CD4-positive, alpha-beta T cell treated with Interleukin-4 for 4 hours (primary cell): Measurements from ENCODE around the gene SLC13A2.

Experiments used
- DNase-seq: peaks from one replicate; pipeline ENCODE4 v3.0.0-alpha.2; 2020

Gene SLC13A2

GRCh38 chr17:28470914-28471366, 2.5 kb upstream of the SLC13A2 start:
- no peak for DNase-seq

GRCh38 chr17:28471531-28472342, 1.7 kb upstream of the SLC13A2 start:
- no peak for DNase-seq

- DNase-seq: no peak
Measured at GRCh38 chr17:28472871-28473497, 460 bp upstream of the SLC13A2 start.

- no peak for DNase-seq
Measured at GRCh38 chr17:28474111-28474531, 677 bp downstream of the SLC13A2 start.

GRCh38 chr17:28475151-28475900, 1.9 kb downstream of the SLC13A2 start:
- no peak for DNase-seq

- DNase-seq: no peak
Measured at GRCh38 chr17:28476076-28476865, 2.8 kb downstream of the SLC13A2 start.

- DNase-seq: no peak
Measured at GRCh38 chr17:28477928-28478327, 4.5 kb downstream of the SLC13A2 start.

- no peak for DNase-seq
Measured at GRCh38 chr17:28478712-28479615, 5.5 kb downstream of the SLC13A2 start.

GRCh38 chr17:28480278-28480677, 6.8 kb downstream of the SLC13A2 start:
- no peak for DNase-seq

- DNase-seq: no peak
Measured at GRCh38 chr17:28480799-28481571, 7.5 kb downstream of the SLC13A2 start.

- DNase-seq: no peak
Measured at GRCh38 chr17:28482551-28483199, 9.2 kb downstream of the SLC13A2 start.

GRCh38 chr17:28484296-28484695, 10.9 kb downstream of the SLC13A2 start:
- no peak for DNase-seq

GRCh38 chr17:28485049-28485448, 11.6 kb downstream of the SLC13A2 start:
- no peak for DNase-seq

GRCh38 chr17:28487881-28488532, 14.6 kb downstream of the SLC13A2 start:
- DNase-seq: no peak

GRCh38 chr17:28488533-28489276, 15.3 kb downstream of the SLC13A2 start:
- DNase-seq: no peak

GRCh38 chr17:28491286-28491685, 17.8 kb downstream of the SLC13A2 start:
- no peak for DNase-seq

GRCh38 chr17:28491860-28492259, 18.4 kb downstream of the SLC13A2 start:
- no peak for DNase-seq

- no peak for DNase-seq
Measured at GRCh38 chr17:28492352-28493310, 19.2 kb downstream of the SLC13A2 start.
